Right lobe of liver (tissue), 4 donors: ENCODE measurements around the gene FLYWCH2.

Source experiments
- CTCF ChIP-seq, 4 donors: fragments of 200-600 bp in 3 of 4; fragments of 450-650 bp in 1 of 4; IDR thresholded peaks; one replicate each; pipeline versions ENCODE4 v1.5.1 to v1.8.0; 2016 to 2022; ENCODE audit warnings: antibody characterized with exemption in 4 of 4, mild to moderate bottlenecking in 2 of 4
- POLR2A ChIP-seq: fragments of 450-650 bp; IDR thresholded peaks from one replicate; pipeline ENCODE4 v1.6.1; 2017; ENCODE audit warnings: antibody characterized with exemption, mild to moderate bottlenecking
- donor health status: DM: no; HTN: no; CAD: no.
- donor health status: DM: no; HTN: no; CAD: no.
- donor health status: DM: no; HTN: yes; CAD: no.

GRCh38 chr16:2925951-2926649, 43.1 kb downstream of the FLYWCH2 start:
- TF ChIP-seq CTCF (IDR thresholded peaks at IDR 0.05): no peak
- TF ChIP-seq POLR2A: no peak
